Neural crest cell (in vitro differentiated cells): Measurements from ENCODE around the gene UBE2Q1. TPM values are rescaled to one million over a fixed set of nuclear protein-coding genes. Genes with fewer than 3 reads are reported as not detected.
A peak's percentile ranks its signal among the peaks of the same experiment; 100 is the strongest.
"Not testable (repeated sequence)": the region's sequence is repeated elsewhere in the genome, so short reads cannot be mapped to it uniquely, and the experiment has no call there.

Experiments used
- DNase-seq: peaks from one replicate; pipeline ENCODE4 v3.0.0; 2021; ENCODE audit warnings: low read depth, mixed read lengths, low spot score
- H3K27ac Mint-ChIP-seq: one replicate; pipeline ENCODE4 v1.8.0; 2021; ENCODE audit warnings: mild to moderate bottlenecking, mixed read lengths; ENCODE audit not compliant: unreplicated experiment
- H3K27me3 Mint-ChIP-seq: 2 replicates; pipeline ENCODE4 v1.8.0; 2021; ENCODE audit warnings: low read depth, mild to moderate bottlenecking, mixed read lengths
- H3K36me3 Mint-ChIP-seq: 2 replicates; pipeline ENCODE4 v1.8.0; 2021; ENCODE audit warnings: low read depth, mild to moderate bottlenecking, mixed read lengths
- H3K4me1 Mint-ChIP-seq: 2 replicates; pipeline ENCODE4 v1.8.0; 2021; ENCODE audit warnings: mixed read lengths
- H3K4me3 Mint-ChIP-seq: one replicate; pipeline ENCODE4 v1.8.0; 2021; ENCODE audit warnings: mild to moderate bottlenecking, mixed read lengths
- H3K9me3 Mint-ChIP-seq: 2 replicates; pipeline ENCODE4 v1.8.0; 2021; ENCODE audit warnings: mixed read lengths
- total RNA-seq: library from RNA; stranded (reverse); gene quantifications from 2 replicates; pipeline ENCODE4 v1.2.1, GENCODE V29; 2021
- TF ChIP-seq, protein P1 (sequence below): fragments of 200-600 bp; sonication (generic); conservative IDR thresholded peaks from 2 replicates; pipeline ENCODE4 v1.5.0; 2021; ENCODE audit warnings: antibody characterized with exemption, mild to moderate bottlenecking

Gene UBE2Q1
- total RNA-seq, 1 donor from 2014 or later, result 94.3 TPM

DNA sequence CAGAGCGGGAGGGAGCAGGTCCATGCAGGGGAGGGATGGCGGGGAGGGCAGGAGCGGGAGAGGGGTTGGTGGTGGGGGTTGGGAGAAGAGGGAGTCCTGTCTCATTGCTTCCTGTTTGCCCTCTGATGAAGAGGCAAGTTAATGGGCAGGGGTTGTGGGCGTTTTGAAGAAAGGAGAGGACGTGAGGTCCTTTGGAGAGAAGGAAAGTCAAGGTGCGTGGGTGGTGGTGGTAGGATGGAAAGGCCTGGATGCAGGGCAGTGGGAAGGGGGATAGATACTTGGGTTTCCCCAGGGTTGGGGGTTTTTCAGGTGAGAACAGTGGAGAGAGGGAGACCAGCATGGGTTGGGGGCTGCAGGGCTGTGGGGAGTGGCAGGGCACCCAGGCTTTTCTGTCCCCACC lies 17.2 kb downstream of the UBE2Q1 start:
- TF ChIP-seq, protein P1, sequence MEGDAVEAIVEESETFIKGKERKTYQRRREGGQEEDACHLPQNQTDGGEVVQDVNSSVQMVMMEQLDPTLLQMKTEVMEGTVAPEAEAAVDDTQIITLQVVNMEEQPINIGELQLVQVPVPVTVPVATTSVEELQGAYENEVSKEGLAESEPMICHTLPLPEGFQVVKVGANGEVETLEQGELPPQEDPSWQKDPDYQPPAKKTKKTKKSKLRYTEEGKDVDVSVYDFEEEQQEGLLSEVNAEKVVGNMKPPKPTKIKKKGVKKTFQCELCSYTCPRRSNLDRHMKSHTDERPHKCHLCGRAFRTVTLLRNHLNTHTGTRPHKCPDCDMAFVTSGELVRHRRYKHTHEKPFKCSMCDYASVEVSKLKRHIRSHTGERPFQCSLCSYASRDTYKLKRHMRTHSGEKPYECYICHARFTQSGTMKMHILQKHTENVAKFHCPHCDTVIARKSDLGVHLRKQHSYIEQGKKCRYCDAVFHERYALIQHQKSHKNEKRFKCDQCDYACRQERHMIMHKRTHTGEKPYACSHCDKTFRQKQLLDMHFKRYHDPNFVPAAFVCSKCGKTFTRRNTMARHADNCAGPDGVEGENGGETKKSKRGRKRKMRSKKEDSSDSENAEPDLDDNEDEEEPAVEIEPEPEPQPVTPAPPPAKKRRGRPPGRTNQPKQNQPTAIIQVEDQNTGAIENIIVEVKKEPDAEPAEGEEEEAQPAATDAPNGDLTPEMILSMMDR, result no peak
- H3K27ac Mint-ChIP-seq, result no peak overlapping the region
- no peak for DNase-seq
- no peaks in the 10 kb centered on the region for H3K4me1 Mint-ChIP-seq
- no peak overlapping the region for H3K4me3 Mint-ChIP-seq
- no peaks in the 10 kb centered on the region for H3K9me3 Mint-ChIP-seq
- peaks cover 34% of the 10 kb centered on the region for H3K27me3 Mint-ChIP-seq
- H3K36me3 Mint-ChIP-seq, result no peaks in the 10 kb centered on the region

DNA sequence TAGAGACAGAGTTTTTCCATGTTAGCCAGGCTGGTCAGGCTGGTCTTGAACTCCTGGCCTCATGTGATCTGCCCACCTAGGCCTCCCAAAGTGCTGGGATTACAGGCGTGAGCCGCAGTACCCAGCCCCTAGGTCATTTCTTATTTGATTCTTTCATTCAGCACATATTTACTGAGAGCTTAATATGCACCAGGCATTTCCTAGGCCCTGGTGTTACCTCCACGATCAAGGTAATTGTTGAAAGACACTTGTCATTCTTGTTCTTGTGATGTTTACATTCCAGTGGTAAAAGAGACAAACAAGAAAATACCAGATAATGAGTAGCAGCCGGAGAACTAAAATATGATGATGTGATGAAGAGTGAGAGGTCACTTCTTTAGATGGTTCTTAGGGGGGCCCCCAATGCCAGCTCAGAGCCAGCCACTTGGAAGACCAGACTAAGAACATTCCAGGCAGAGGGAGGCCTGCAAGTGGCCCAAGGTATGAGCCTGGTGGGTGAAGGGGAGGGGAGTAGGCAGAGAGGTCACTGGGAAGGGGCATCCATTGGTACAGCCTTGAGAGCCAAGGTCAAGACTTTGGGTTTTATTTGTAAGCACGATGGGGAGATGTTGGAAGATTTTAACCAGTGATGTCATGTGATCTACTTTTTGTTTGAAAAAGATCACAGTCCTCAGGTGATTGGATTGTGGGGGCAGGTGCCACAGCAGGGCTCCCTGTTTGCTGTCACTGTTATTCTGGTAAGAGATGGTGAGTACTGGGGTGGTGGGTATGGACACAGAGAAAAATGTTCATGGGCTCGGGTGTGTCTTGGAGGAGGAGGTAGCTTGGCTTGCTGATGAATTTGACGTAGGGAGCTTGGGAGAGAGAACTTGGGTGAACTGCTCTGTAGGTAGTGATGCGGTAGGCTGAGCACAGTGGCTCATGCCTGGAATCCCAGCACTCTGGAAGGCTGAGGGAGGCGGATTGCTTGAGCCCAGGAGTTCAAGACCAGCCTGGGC lies 18.7 kb downstream of the UBE2Q1 start:
- no peak overlapping the region for H3K27ac Mint-ChIP-seq
- peaks cover 34% of the 10 kb centered on the region for H3K27me3 Mint-ChIP-seq
- TF ChIP-seq, protein P1, result no peak
- DNase-seq, result no peak
- no peak overlapping the region for H3K4me3 Mint-ChIP-seq
- no peaks in the 10 kb centered on the region for H3K9me3 Mint-ChIP-seq
- no peaks in the 10 kb centered on the region for H3K36me3 Mint-ChIP-seq
- no peaks in the 10 kb centered on the region for H3K4me1 Mint-ChIP-seq

DNA sequence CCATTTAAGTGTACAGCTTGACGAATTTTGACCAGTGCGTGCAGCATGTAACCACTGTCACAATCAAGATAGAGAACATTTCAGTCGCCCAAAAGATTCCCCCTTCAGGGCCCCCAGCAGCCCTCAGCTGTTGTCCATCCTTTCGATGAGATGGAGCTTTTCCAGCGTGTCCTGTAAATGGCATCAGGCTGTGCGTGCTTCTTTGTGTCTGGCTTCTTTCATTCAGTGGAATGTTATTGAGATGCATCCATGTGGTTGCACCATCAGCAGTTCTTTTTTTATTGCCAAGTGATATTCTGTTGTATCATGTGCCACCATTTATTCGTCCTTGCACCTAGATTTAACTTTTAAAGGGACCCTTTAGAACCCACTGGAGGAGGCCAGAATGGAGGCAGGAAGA lies 21.9 kb downstream of the UBE2Q1 start:
- Mint-ChIP-seq H3K27me3 (peaks cover 20% of the 10 kb centered on the region), H3K36me3 (no peaks in the 10 kb centered on the region), H3K4me3 (no peak overlapping the region), H3K4me1 (peaks cover 6% of the 10 kb centered on the region), H3K27ac (no peak overlapping the region), H3K9me3 (no peaks in the 10 kb centered on the region)
- DNase-seq, result no peak
- TF ChIP-seq, protein P1, result no peak

DNA sequence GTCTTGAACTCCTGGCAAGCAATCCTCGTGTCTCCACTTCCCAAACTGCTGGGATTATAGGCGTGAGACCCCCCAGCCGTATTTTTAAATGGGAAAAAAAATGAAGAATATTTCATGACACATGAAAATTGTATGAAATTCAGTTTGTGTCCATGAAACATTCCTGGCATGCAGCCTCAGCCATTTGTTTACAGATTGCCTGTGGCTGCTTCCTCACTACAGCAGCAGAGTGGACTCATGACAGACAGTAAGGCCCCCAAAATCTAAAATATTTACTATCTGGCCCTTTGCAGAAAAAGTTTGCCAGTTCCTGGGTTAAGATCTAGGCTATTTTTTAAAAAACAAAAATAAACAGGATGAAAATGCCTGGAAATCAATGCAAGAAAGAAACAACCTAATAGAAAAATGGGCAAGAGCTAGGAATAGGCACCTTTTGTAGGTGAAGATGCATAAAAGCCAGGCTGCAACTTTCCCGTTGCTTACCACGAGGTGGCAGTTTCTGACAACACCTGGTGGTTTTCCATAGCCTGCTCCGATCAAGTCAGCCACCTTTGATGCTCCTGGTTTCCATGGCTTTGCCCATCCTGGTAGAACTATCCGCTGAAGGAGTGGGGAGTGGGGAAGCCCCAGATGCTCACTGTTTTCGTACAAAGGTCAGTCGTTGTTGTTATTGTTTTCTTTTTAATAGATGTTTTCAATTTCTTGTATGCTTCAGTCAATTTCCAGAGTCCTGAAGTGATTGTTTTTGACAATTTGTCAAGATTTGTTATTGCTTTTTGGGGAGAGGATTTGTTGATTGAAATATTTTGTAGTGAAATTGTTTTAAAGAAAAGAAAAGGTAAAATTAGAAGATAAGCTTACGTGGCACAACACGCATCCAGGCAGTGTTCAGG lies 24.3 kb downstream of the UBE2Q1 start:
- DNase-seq, result no peak
- H3K9me3 Mint-ChIP-seq, result no peaks in the 10 kb centered on the region
- TF ChIP-seq, protein P1, result peak; percentile 64
- no peaks in the 10 kb centered on the region for H3K36me3 Mint-ChIP-seq
- peaks cover 6% of the 10 kb centered on the region for H3K4me1 Mint-ChIP-seq
- peaks cover 12% of the 10 kb centered on the region for H3K27me3 Mint-ChIP-seq
- no peak overlapping the region for H3K27ac Mint-ChIP-seq
- no peak overlapping the region for H3K4me3 Mint-ChIP-seq

DNA sequence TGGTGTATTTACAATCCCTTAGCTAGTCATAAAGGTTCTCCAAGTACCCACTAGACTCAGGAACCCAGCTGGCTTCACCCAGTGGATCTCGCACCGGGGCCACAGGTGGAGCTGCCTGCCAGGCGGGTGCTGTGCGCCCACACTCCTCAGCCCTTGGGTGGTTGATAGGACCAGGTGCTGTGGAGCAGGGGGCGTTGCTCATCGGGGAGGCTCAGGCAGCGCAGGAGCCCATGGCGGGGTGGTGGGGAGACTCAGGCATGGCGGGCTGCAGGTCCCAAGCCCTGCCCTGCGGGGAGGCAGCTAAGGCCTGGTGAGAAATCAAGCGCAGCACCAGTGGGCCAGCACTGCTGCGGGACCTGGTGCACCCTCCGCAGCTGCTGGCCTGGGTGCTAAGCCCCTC lies 26.5 kb downstream of the UBE2Q1 start:
- H3K9me3 Mint-ChIP-seq, H3K4me3 Mint-ChIP-seq, H3K36me3 Mint-ChIP-seq, DNase-seq, H3K4me1 Mint-ChIP-seq, H3K27ac Mint-ChIP-seq, H3K27me3 Mint-ChIP-seq: not testable (repeated sequence)
